GM19452 (cell line): ENCODE measurements around the gene GNG8.
"Not testable (repeated sequence)": the region's sequence is repeated elsewhere in the genome, so short reads cannot be mapped to it uniquely, and the experiment has no call there.

Experiments used
- ATAC-seq: cut with Tn5 transposase; IDR thresholded peaks from one replicate; pipeline ENCODE4 v1.9.1; 2021; ENCODE audit not compliant: unreplicated experiment

The GNG8 gene

GRCh38 chr19:46648060-46648960, 12.3 kb upstream of the GNG8 start:
- ATAC-seq = no peak

GRCh38 chr19:46646402-46646801, 10.4 kb upstream of the GNG8 start:
- no peak for ATAC-seq

GRCh38 chr19:46644720-46645119, 8.7 kb upstream of the GNG8 start:
- no peak for ATAC-seq

GRCh38 chr19:46640656-46641055, 4.7 kb upstream of the GNG8 start:
- no peak for ATAC-seq

GRCh38 chr19:46639358-46640182, 3.6 kb upstream of the GNG8 start:
- no peak for ATAC-seq

GRCh38 chr19:46637224-46637623, 1.2 kb upstream of the GNG8 start:
- no peak for ATAC-seq

- no peak for ATAC-seq
Observed at GRCh38 chr19:46634656-46635218, 1.3 kb downstream of the GNG8 start.

GRCh38 chr19:46634045-46634655, 1.9 kb downstream of the GNG8 start:
- ATAC-seq = no peak

GRCh38 chr19:46633130-46633529, 2.9 kb downstream of the GNG8 start:
- no peak for ATAC-seq

GRCh38 chr19:46631481-46631880, 4.5 kb downstream of the GNG8 start:
- no peak for ATAC-seq

GRCh38 chr19:46630586-46631205, 5.3 kb downstream of the GNG8 start:
- ATAC-seq = no peak

- no peak for ATAC-seq
Observed at GRCh38 chr19:46629546-46630025, 6.4 kb downstream of the GNG8 start.

GRCh38 chr19:46628970-46629369, 7.0 kb downstream of the GNG8 start:
- ATAC-seq = not testable (repeated sequence)

GRCh38 chr19:46626446-46626845, 9.6 kb downstream of the GNG8 start:
- ATAC-seq = no peak

GRCh38 chr19:46625731-46626130, 10.3 kb downstream of the GNG8 start:
- no peak for ATAC-seq

GRCh38 chr19:46624958-46625661, 10.9 kb downstream of the GNG8 start, which contains the start of gene PTGIR:
PTGIR (minus strand) TSS chr19:46625089; CDS start chr19:46624225, 864 bp downstream.
- ATAC-seq = no peak

GRCh38 chr19:46623915-46624502, 12.0 kb downstream of the GNG8 start:
- ATAC-seq = no peak

- ATAC-seq = no peak
Observed at GRCh38 chr19:46622118-46622446, 13.9 kb downstream of the GNG8 start.
